Parathyroid adenoma (tissue), 2 donors: ENCODE results near the gene SF3B3.
"Not testable (repeated sequence)": the region's sequence is repeated elsewhere in the genome, so short reads cannot be mapped to it uniquely, and the experiment has no call there.

Experiments
- H2AFZ ChIP-seq: fragments of 300-600 bp; sonication (generic); one replicate; pipeline ENCODE4 v1.7.0; 2017; ENCODE audit warnings: antibody characterized with exemption, mild to moderate bottlenecking
- H3K27ac ChIP-seq: fragments of 300-600 bp; sonication (generic); one replicate; pipeline ENCODE4 v1.7.0; 2017
- H3K27me3 ChIP-seq: fragments of 300-600 bp; sonication (generic); one replicate; pipeline ENCODE4 v1.7.0; 2017; ENCODE audit warnings: low read length; ENCODE audit not compliant: control insufficient read depth, insufficient read depth
- H3K36me3 ChIP-seq: fragments of 300-600 bp; sonication (generic); one replicate; pipeline ENCODE4 v1.7.0; 2017; ENCODE audit warnings: low read length; ENCODE audit not compliant: control insufficient read depth, insufficient read depth
- H3K4me1 ChIP-seq: fragments of 300-600 bp; sonication (generic); one replicate; pipeline ENCODE4 v1.7.0; 2017; ENCODE audit warnings: control low read depth
- H3K4me2 ChIP-seq: fragments of 300-600 bp; sonication (generic); one replicate; pipeline ENCODE4 v1.7.0; 2017; ENCODE audit warnings: low read length
- H3K4me3 ChIP-seq: fragments of 300-600 bp; sonication (generic); one replicate; pipeline ENCODE4 v1.7.0; 2017; ENCODE audit warnings: low read depth, low read length
- H3K79me2 ChIP-seq: fragments of 300-600 bp; sonication (generic); one replicate; pipeline ENCODE4 v1.7.0; 2017; ENCODE audit warnings: control low read depth
- H3K9ac ChIP-seq: fragments of 300-600 bp; sonication (generic); one replicate; pipeline ENCODE4 v1.7.0; 2017; ENCODE audit warnings: mild to moderate bottlenecking
- H3K9me3 ChIP-seq: fragments of 300-600 bp; sonication (generic); one replicate; pipeline ENCODE4 v1.7.0; 2017; ENCODE audit warnings: low read length; ENCODE audit not compliant: control insufficient read depth
- TF ChIP-seq, protein P1 (sequence below): fragments of 300-600 bp; sonication (generic); IDR thresholded peaks from one replicate; pipeline ENCODE4 v1.7.0; 2017; ENCODE audit warnings: antibody characterized with exemption, mild to moderate bottlenecking
- donor health status: primary hyperparathyroidism.

SF3B3 gene

DNA sequence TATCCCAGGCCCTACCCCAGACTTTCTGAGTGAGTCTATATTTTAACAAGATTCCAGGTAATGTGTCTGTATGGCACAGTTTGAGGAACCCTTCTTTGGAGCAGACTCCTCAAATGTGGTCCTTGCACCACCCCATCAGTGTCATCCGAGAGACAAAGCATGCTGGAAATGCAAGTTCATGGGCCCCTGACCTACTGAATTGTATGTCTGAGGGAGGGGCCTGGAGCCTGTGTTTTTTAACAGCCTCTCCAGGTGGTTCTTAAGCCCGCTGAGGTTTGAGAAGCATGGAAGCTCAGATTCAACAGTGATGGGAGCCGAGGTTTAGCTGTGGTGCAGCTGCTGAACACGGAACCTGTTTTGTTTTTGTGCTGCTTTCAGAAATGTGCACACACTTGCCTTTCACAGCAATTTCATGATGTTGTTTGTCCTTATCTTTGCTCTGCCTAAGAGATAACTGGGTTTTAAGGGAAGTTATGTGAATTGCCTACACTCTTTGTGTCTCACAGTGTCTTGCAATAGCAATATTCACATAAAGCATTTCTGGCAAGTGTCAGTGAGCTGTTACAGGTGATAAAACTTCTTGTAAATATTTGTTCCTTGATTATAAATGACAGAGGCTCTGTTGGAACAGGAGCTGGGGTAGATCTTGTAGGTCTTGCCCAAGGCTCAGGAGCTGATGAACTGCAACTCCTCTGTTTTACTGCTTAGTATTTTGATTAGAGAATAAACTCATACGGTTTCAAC lies 90.8 kb downstream of the SF3B3 start:
- Histone ChIP-seq H3K9ac (no peak overlapping the region), H3K27me3 (no peaks in the 10 kb centered on the region), H3K4me2 (no peak overlapping the region), H3K27ac (no peak overlapping the region), H3K79me2 (no peaks in the 10 kb centered on the region), H3K4me1 (peaks cover 8% of the 10 kb centered on the region), H3K9me3 (no peaks in the 10 kb centered on the region), H3K36me3 (no peaks in the 10 kb centered on the region), H3K4me3 (no peak overlapping the region), H2AFZ (peak overlapping the region; percentile 48)
- TF ChIP-seq, protein P1, sequence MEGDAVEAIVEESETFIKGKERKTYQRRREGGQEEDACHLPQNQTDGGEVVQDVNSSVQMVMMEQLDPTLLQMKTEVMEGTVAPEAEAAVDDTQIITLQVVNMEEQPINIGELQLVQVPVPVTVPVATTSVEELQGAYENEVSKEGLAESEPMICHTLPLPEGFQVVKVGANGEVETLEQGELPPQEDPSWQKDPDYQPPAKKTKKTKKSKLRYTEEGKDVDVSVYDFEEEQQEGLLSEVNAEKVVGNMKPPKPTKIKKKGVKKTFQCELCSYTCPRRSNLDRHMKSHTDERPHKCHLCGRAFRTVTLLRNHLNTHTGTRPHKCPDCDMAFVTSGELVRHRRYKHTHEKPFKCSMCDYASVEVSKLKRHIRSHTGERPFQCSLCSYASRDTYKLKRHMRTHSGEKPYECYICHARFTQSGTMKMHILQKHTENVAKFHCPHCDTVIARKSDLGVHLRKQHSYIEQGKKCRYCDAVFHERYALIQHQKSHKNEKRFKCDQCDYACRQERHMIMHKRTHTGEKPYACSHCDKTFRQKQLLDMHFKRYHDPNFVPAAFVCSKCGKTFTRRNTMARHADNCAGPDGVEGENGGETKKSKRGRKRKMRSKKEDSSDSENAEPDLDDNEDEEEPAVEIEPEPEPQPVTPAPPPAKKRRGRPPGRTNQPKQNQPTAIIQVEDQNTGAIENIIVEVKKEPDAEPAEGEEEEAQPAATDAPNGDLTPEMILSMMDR: no peak

DNA sequence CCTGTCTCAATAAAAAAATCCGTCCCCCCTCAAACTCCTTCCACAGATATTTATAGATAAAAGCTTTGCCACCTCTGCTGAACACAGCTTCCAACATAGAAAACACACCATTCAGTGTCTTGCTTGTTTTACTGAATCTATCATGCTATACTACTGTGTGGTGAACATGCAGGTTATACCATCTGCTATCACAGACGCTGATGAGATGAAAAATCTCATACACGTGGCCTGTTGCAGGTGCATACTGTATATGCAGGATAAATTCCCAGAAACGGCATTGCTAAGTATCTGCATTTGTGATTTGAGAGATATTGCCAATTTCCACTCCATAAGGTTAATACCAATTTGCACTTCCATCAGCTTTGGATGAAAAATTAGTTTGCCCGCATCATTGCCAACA lies 92.3 kb downstream of the SF3B3 start:
- Histone ChIP-seq H3K79me2 (no peaks in the 10 kb centered on the region), H3K27me3 (no peaks in the 10 kb centered on the region), H3K4me2 (no peak overlapping the region), H3K4me3 (no peak overlapping the region), H2AFZ (no peak overlapping the region), H3K9me3 (no peaks in the 10 kb centered on the region), H3K4me1 (peaks cover 8% of the 10 kb centered on the region), H3K9ac (no peak overlapping the region), H3K27ac (no peak overlapping the region), H3K36me3 (no peaks in the 10 kb centered on the region)
- TF ChIP-seq, protein P1: no peak

DNA sequence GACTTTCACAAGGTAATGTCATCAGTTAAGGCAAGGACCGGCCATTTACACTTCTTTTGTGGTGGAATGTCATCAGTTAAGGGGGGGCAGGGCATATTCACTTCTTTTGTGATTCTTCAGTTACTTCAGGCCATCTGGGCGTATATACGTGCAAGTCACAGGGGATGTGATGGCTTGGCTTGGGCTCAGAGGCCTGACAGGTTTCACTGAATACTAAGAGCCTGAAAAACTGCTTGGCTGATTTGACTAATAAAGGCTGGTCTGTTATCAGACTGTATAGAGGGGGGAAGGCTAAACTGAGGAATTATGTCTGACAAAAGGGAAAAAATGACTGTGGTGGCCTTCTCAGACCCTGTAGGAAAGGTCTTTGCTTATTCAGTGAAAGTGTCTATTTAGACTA lies 98.2 kb downstream of the SF3B3 start:
- not testable (repeated sequence) for H3K9ac ChIP-seq, H3K27ac ChIP-seq

More for the DNA sequence above, 98.2 kb downstream of the SF3B3 start:
- H3K79me2 ChIP-seq, H3K4me1 ChIP-seq, H3K9me3 ChIP-seq, H3K4me2 ChIP-seq, H3K36me3 ChIP-seq, H2AFZ ChIP-seq, H3K4me3 ChIP-seq, H3K27me3 ChIP-seq: not testable (repeated sequence)
